ENCODE data around the gene DNMT1. TPM values are rescaled to one million over a fixed set of nuclear protein-coding genes. Genes with fewer than 3 reads are reported as not detected.

Gene DNMT1
- total and polyA plus RNA-seq, 4 donors: 32.8 to 85.7 (median 45.2) TPM

GRCh38 chr19:10224337-10224736 is 29.6 kb upstream of the DNMT1 start:
- DNase-seq (no peak), ATAC-seq (ENCODE audit: insufficient read depth, low FRiP score) (no peak)
- H3K36me3 ChIP-seq (ENCODE audit: control insufficient read depth in 4 of 4, insufficient read depth in 4 of 4, low read length in 4 of 4): peaks cover 0 to 34% (median 22%) of the 10 kb centered on the region in 4 donors
- no peak overlapping the region for H3K9ac ChIP-seq (ENCODE audit: insufficient read depth in 1 of 2, low read length in 2 of 2)
- H3K9me3 ChIP-seq (ENCODE audit: control insufficient read depth in 4 of 4, insufficient read depth in 3 of 4, low read length in 3 of 4): no peaks in the 10 kb centered on the region
- peaks cover 0 to 51% (median 16%) of the 10 kb centered on the region in 5 donors for H3K4me1 ChIP-seq (ENCODE audit: control insufficient read depth in 5 of 5, insufficient read depth in 5 of 5, low read length in 5 of 5)
- H3K27ac ChIP-seq (ENCODE audit: low read depth in 1 of 2, low read length in 1 of 2): no peak overlapping the region
- no peak for TF ChIP-seq CTCF (IDR thresholded peaks at IDR 0.05; ENCODE audit: control extremely low read depth, extremely low read depth)
- no peaks in the 10 kb centered on the region for H3K27me3 ChIP-seq (ENCODE audit: control insufficient read depth in 3 of 3, insufficient read depth in 3 of 3, low read length in 2 of 3)
- WGBS, 2 donors: 95 to 96% methylated on average over 23 of the region's 23 CpGs
- no peak overlapping the region for H3K4me3 ChIP-seq

DNA sequence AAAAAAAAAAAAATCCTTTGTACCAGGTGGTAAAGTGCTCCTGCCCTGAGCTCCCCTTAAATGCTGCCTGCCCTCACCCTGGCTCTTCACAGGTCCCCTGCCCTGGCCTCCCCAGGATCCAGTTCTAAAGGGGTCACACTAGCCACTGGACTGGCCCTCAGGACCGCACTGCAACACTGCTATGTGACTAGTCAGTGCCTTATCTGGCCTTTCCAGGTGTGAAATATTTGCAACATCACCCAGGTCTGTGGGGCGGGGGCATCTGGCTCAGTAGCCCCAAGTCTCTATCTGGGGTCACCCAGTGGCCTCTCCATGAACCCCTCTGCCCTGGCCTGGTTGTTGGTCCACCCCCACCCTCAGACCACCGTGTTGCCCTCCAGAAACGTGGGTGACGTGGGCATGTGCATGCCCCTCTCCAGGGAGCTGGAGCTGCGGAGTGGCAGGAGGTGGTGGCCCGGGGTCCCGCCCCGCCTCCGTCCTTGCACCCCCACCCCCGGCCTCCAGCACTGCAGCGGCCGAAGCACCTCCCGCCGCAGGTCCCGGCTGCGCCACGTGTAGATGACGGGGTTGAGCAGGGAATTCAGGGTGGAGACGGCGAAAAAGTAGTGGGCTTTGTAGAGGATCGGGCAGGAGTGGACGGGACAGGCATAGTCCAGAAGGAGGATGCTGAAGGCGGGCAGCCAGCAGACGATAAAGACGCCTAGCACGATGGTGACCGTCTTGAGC is 28.9 kb upstream of the DNMT1 start:
- TF ChIP-seq CTCF (IDR thresholded peaks at IDR 0.05; ENCODE audit: control extremely low read depth, extremely low read depth): no peak
- ATAC-seq (ENCODE audit: insufficient read depth, low FRiP score) (no peak), DNase-seq (no peak)
- no peaks in the 10 kb centered on the region for H3K27me3 ChIP-seq (ENCODE audit: control insufficient read depth in 3 of 3, insufficient read depth in 3 of 3, low read length in 2 of 3)
- peaks cover 0 to 34% (median 21%) of the 10 kb centered on the region in 4 donors for H3K36me3 ChIP-seq (ENCODE audit: control insufficient read depth in 4 of 4, insufficient read depth in 4 of 4, low read length in 4 of 4)
- H3K27ac ChIP-seq (ENCODE audit: low read depth in 1 of 2, low read length in 1 of 2): no peak overlapping the region
- no peak overlapping the region for H3K4me3 ChIP-seq
- H3K4me1 ChIP-seq (ENCODE audit: control insufficient read depth in 5 of 5, insufficient read depth in 5 of 5, low read length in 5 of 5): peaks cover 0 to 45% (median 14%) of the 10 kb centered on the region in 5 donors
- WGBS, 2 donors: 96 to 98% methylated on average over 28 of the region's 28 CpGs
- H3K9ac ChIP-seq (ENCODE audit: insufficient read depth in 1 of 2, low read length in 2 of 2): no peak overlapping the region
- H3K9me3 ChIP-seq (ENCODE audit: control insufficient read depth in 4 of 4, insufficient read depth in 3 of 4, low read length in 3 of 4): no peaks in the 10 kb centered on the region

DNA sequence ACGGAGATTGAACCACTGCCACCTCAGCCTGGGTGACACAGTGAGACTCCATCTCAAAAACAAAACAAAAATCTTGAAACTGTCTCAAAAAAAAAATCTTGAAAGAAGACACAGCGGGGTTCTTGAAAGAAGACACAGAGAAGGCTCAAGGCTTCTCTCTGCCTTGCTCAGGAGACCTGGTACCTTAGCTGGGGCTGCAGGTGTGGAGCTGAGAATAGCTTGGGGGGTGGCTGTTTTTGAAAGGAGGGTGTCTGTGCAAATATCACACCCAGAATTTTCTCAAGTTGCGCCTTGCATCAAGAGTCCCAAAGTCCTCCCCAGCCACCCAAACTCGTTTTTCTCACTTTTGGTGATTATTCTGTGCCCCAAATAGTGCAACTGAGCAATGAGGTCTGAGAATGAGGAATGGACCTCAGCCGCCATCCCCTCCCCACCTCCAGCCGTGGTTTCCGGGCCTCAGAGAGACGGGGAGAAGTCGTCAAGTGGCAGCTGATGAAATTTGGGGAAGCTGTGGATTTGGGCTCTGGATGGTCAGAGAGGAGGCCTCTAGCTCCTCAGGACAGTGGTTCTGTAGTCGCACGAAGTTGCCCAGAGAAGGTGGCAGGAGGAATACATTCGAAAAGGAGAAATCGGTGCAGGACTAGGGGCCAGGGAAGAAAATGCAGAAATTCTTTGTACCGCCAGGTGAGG is 27.6 kb upstream of the DNMT1 start:
- Histone ChIP-seq H3K36me3 (ENCODE audit: control insufficient read depth in 4 of 4, insufficient read depth in 4 of 4, low read length in 4 of 4) (peaks cover 0 to 33% (median 19%) of the 10 kb centered on the region in 4 donors), H3K4me3 (no peak overlapping the region), H3K9ac (ENCODE audit: insufficient read depth in 1 of 2, low read length in 2 of 2) (no peak overlapping the region), H3K4me1 (ENCODE audit: control insufficient read depth in 5 of 5, insufficient read depth in 5 of 5, low read length in 5 of 5) (peaks cover 0 to 32% (median 7%) of the 10 kb centered on the region in 5 donors), H3K27me3 (ENCODE audit: control insufficient read depth in 3 of 3, insufficient read depth in 3 of 3, low read length in 2 of 3) (no peaks in the 10 kb centered on the region), H3K9me3 (ENCODE audit: control insufficient read depth in 4 of 4, insufficient read depth in 3 of 4, low read length in 3 of 4) (no peaks in the 10 kb centered on the region), H3K27ac (ENCODE audit: low read depth in 1 of 2, low read length in 1 of 2) (no peak overlapping the region)
- ATAC-seq (ENCODE audit: insufficient read depth, low FRiP score): no peak
- TF ChIP-seq CTCF (IDR thresholded peaks at IDR 0.05; ENCODE audit: control extremely low read depth, extremely low read depth): no peak
- DNase-seq: no peak
- 49 to 71% methylated on average over 14 of the region's 14 CpGs for WGBS, 2 donors

All from lung (tissue), 12 donors.